Chondrocyte (in vitro differentiated cells): ENCODE data around the gene SVBP. TPM values are rescaled to one million over a fixed set of nuclear protein-coding genes. Genes with fewer than 3 reads are reported as not detected.
A peak's percentile ranks its signal among the peaks of the same experiment; 100 is the strongest.

Experiments used
- DNase-seq: peaks from one replicate; pipeline ENCODE4 v3.0.0; 2021; ENCODE audit warnings: mixed read lengths, low spot score
- H3K27ac Mint-ChIP-seq: one replicate; pipeline ENCODE4 v1.8.0; 2021; ENCODE audit warnings: mild to moderate bottlenecking, moderate library complexity, mixed read lengths; ENCODE audit not compliant: unreplicated experiment
- H3K27me3 Mint-ChIP-seq: 2 replicates; pipeline ENCODE4 v1.8.0; 2021; ENCODE audit warnings: low read depth, mixed read lengths
- H3K36me3 Mint-ChIP-seq: 2 replicates; pipeline ENCODE4 v1.8.0; 2021; ENCODE audit warnings: low read depth, mixed read lengths
- H3K4me1 Mint-ChIP-seq: 2 replicates; pipeline ENCODE4 v1.8.0; 2021; ENCODE audit warnings: low read depth, mild to moderate bottlenecking, mixed read lengths
- H3K4me3 Mint-ChIP-seq: one replicate; pipeline ENCODE4 v1.8.0; 2021; ENCODE audit warnings: mild to moderate bottlenecking, moderate library complexity, mixed read lengths; ENCODE audit not compliant: unreplicated experiment
- H3K9me3 Mint-ChIP-seq: 2 replicates; pipeline ENCODE4 v1.8.0; 2021; ENCODE audit warnings: low read depth, mixed read lengths
- CTCF ChIP-seq: fragments of 200-600 bp; sonication (generic); IDR thresholded peaks from 2 replicates; pipeline ENCODE4 v1.5.0; 2021; ENCODE audit warnings: antibody characterized with exemption, mild to moderate bottlenecking, moderate library complexity
- total RNA-seq: library from RNA; stranded (reverse); gene quantifications from 3 replicates; pipeline ENCODE4 v1.2.1, GENCODE V29; 2021

Gene SVBP
- total RNA-seq, 1 donor from 2014 or later: 21.0 TPM

- H3K9me3 Mint-ChIP-seq: peaks cover 6% of the 10 kb centered on the region
- DNase-seq: no peak
- peaks cover 13% of the 10 kb centered on the region for H3K4me1 Mint-ChIP-seq
- no peaks in the 10 kb centered on the region for H3K27me3 Mint-ChIP-seq
- TF ChIP-seq CTCF: no peak
- peaks cover 9% of the 10 kb centered on the region for H3K36me3 Mint-ChIP-seq
- no peak overlapping the region for H3K4me3 Mint-ChIP-seq
- no peak overlapping the region for H3K27ac Mint-ChIP-seq
These were observed 15.2 kb downstream of the SVBP start for GRCh38 chr1:42801832-42802473.

GRCh38 chr1:42797979-42798378 lies 19.2 kb downstream of the SVBP start:
- Mint-ChIP-seq H3K27ac (no peak overlapping the region), H3K36me3 (no peaks in the 10 kb centered on the region), H3K9me3 (no peaks in the 10 kb centered on the region), H3K4me1 (peaks cover 3% of the 10 kb centered on the region), H3K27me3 (no peaks in the 10 kb centered on the region), H3K4me3 (no peak overlapping the region)
- no peak for TF ChIP-seq CTCF
- no peak for DNase-seq

- Mint-ChIP-seq H3K36me3 (no peaks in the 10 kb centered on the region), H3K27me3 (no peaks in the 10 kb centered on the region), H3K4me3 (no peak overlapping the region), H3K4me1 (peaks cover 3% of the 10 kb centered on the region), H3K27ac (no peak overlapping the region), H3K9me3 (no peaks in the 10 kb centered on the region)
- DNase-seq: no peak
- no peak for TF ChIP-seq CTCF
These were observed 19.8 kb downstream of the SVBP start for GRCh38 chr1:42797414-42797813.

GRCh38 chr1:42793824-42794223 lies 23.4 kb downstream of the SVBP start:
- no peaks in the 10 kb centered on the region for H3K27me3 Mint-ChIP-seq
- no peaks in the 10 kb centered on the region for H3K9me3 Mint-ChIP-seq
- H3K4me1 Mint-ChIP-seq: no peaks in the 10 kb centered on the region
- DNase-seq: no peak
- H3K4me3 Mint-ChIP-seq: no peak overlapping the region
- H3K36me3 Mint-ChIP-seq: no peaks in the 10 kb centered on the region
- no peak overlapping the region for H3K27ac Mint-ChIP-seq
- no peak for TF ChIP-seq CTCF

- peaks cover 4% of the 10 kb centered on the region for H3K36me3 Mint-ChIP-seq
- H3K4me3 Mint-ChIP-seq: no peak overlapping the region
- TF ChIP-seq CTCF: no peak
- H3K27me3 Mint-ChIP-seq: no peaks in the 10 kb centered on the region
- peak overlapping the region; percentile 22 for H3K27ac Mint-ChIP-seq
- DNase-seq: no peak
- no peaks in the 10 kb centered on the region for H3K4me1 Mint-ChIP-seq
- no peaks in the 10 kb centered on the region for H3K9me3 Mint-ChIP-seq
These were observed 29.2 kb downstream of the SVBP start for GRCh38 chr1:42788021-42788420.
